GM12891 (cell line): ENCODE data around the gene KRT17.

Source experiments
- DNase-seq: peaks from one replicate; pipeline ENCODE4 v3.0.0; 2011; ENCODE audit warnings: low spot score; ENCODE audit not compliant: insufficient read length
- FAIRE-seq: peaks from 2 replicates; lab custom pipeline; 2011; peaks lifted over from hg19 to GRCh38; lab: Jason Lieb, UNC
- PAX5 ChIP-seq: IDR thresholded peaks from 2 replicates; pipeline ENCODE4 v1.6.1; 2011; ENCODE audit warnings: low read length, moderate library complexity, mild to moderate bottlenecking; ENCODE audit not compliant: insufficient read depth, severe bottlenecking
- POLR2A ChIP-seq: IDR thresholded peaks from 2 replicates; pipeline ENCODE4 v1.6.1; 2011; ENCODE audit warnings: low read depth, low read length, control low read depth
- POLR2AphosphoS5 ChIP-seq: IDR thresholded peaks from 2 replicates; pipeline ENCODE4 v1.6.1; 2011; ENCODE audit warnings: low read depth, low read length, control low read depth
- POU2F2 ChIP-seq: IDR thresholded peaks from 2 replicates; pipeline ENCODE4 v1.6.1; 2011; ENCODE audit warnings: low read depth, mild to moderate bottlenecking, control low read depth, low read length, moderate library complexity
- SPI1 ChIP-seq: IDR thresholded peaks from 2 replicates; pipeline ENCODE4 v1.6.1; 2011; ENCODE audit warnings: low read depth, low read length, control low read depth
- TAF1 ChIP-seq: IDR thresholded peaks from 2 replicates; pipeline ENCODE4 v1.6.1; 2011; ENCODE audit warnings: low read depth, low read length, control low read depth

The KRT17 gene

GRCh38 chr17:41653892-41654677, 29.7 kb upstream of the KRT17 start:
- FAIRE-seq (no peak), DNase-seq (no peak)

GRCh38 chr17:41653421-41653820, 29.0 kb upstream of the KRT17 start:
- FAIRE-seq: no peak
- no peak for TF ChIP-seq TAF1
- TF ChIP-seq POLR2AphosphoS5: no peak
- no peak for TF ChIP-seq POU2F2
- TF ChIP-seq SPI1: no peak
- TF ChIP-seq PAX5: no peak
- TF ChIP-seq POLR2A: no peak
- no peak for DNase-seq

More at GRCh38 chr17:41653892-41654677, 29.7 kb upstream of the KRT17 start:
- TF ChIP-seq PAX5 (no peak), TAF1 (no peak), POU2F2 (no peak), POLR2AphosphoS5 (no peak), POLR2A (no peak), SPI1 (no peak)

- no peak for TF ChIP-seq SPI1
- TF ChIP-seq POU2F2: no peak
- no peak for FAIRE-seq
- DNase-seq: no peak
Observed at GRCh38 chr17:41652461-41652970, 28.1 kb upstream of the KRT17 start.

GRCh38 chr17:41651625-41652460, 27.5 kb upstream of the KRT17 start:
- DNase-seq: no peak
- FAIRE-seq: peak; percentile 75
- TF ChIP-seq PAX5 (no peak), POLR2AphosphoS5 (no peak), SPI1 (no peak), TAF1 (no peak), POU2F2 (no peak), POLR2A (no peak)

- FAIRE-seq (no peak), DNase-seq (no peak)
- TF ChIP-seq SPI1 (no peak), POLR2A (no peak), POLR2AphosphoS5 (no peak), PAX5 (no peak), POU2F2 (no peak), TAF1 (no peak)
Observed at GRCh38 chr17:41650794-41651624, 26.6 kb upstream of the KRT17 start.

GRCh38 chr17:41649923-41650519, 25.6 kb upstream of the KRT17 start:
- TF ChIP-seq PAX5 (no peak), POLR2A (no peak), TAF1 (no peak), POU2F2 (no peak), POLR2AphosphoS5 (no peak), SPI1 (no peak)
- FAIRE-seq: peak; percentile 71
- no peak for DNase-seq

- DNase-seq (peak; percentile 88), FAIRE-seq (peak; percentile 93)
- TF ChIP-seq TAF1 (no peak), POLR2AphosphoS5 (no peak), POLR2A (no peak), POU2F2 (no peak), PAX5 (no peak), SPI1 (no peak)
Observed at GRCh38 chr17:41648411-41649195, 24.2 kb upstream of the KRT17 start.

- DNase-seq (peak; percentile 89), FAIRE-seq (no peak)
- TF ChIP-seq TAF1 (no peak), SPI1 (no peak), PAX5 (no peak), POLR2A (no peak), POLR2AphosphoS5 (no peak), POU2F2 (no peak)
Observed at GRCh38 chr17:41647940-41648410, 23.6 kb upstream of the KRT17 start.
